Measurements from ENCODE around the gene CCDC149. TPM values are rescaled to one million over a fixed set of nuclear protein-coding genes. Genes with fewer than 3 reads are reported as not detected.

Gene CCDC149
- total and polyA plus RNA-seq, 5 donors from 2014 or later: not detected

DNA sequence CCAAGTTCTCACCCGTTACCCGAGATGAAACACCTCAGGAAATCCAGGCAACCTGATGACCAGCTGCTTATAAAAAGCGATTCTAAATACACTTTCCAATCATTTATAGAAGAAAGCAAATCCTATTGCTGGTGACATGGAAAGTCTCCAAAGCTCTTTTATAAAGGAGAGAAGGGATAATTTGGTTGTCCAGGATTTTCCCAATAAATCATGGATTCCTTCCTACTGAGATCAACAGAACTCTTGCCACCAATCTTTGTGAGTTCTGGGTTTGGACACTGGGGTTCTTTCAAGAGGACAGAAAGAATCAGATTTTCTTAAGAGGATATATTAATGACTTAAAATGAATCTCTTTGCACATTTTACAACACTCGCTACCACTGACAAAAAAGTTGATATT lies 142.2 kb downstream of the CCDC149 start:
- no peak overlapping the region for H3K27ac Mint-ChIP-seq
- Histone ChIP-seq H3K36me3 (ENCODE audit: control insufficient read depth, insufficient read depth, low read length) (no peaks in the 10 kb centered on the region), H3K4me3 (ENCODE audit: low read depth, low read length) (no peak overlapping the region), H3K27ac (ENCODE audit: insufficient read depth, low read length, poor library complexity, severe bottlenecking) (no peak overlapping the region), H3K27me3 (ENCODE audit: control insufficient read depth, insufficient read depth, low read length) (no peaks in the 10 kb centered on the region), H3K4me1 (ENCODE audit: control insufficient read depth, insufficient read depth, low read length, poor library complexity, severe bottlenecking) (no peaks in the 10 kb centered on the region), H3K9me3 (ENCODE audit: control insufficient read depth in 2 of 2, low read length in 2 of 2) (no peaks in the 10 kb centered on the region)
- H3K4me1 Mint-ChIP-seq: peaks cover 0 to 4% (median 0%) of the 10 kb centered on the region in 4 donors
- H3K36me3 Mint-ChIP-seq: no peaks in the 10 kb centered on the region
- DNase-seq: no peak
- no peak overlapping the region for H3K4me3 Mint-ChIP-seq
- H3K9me3 Mint-ChIP-seq: peaks cover 0 to 4% (median 3%) of the 10 kb centered on the region in 7 donors
- no peak for ATAC-seq (ENCODE audit: low read depth in 2 of 2)
- no peaks in the 10 kb centered on the region for H3K27me3 Mint-ChIP-seq

DNA sequence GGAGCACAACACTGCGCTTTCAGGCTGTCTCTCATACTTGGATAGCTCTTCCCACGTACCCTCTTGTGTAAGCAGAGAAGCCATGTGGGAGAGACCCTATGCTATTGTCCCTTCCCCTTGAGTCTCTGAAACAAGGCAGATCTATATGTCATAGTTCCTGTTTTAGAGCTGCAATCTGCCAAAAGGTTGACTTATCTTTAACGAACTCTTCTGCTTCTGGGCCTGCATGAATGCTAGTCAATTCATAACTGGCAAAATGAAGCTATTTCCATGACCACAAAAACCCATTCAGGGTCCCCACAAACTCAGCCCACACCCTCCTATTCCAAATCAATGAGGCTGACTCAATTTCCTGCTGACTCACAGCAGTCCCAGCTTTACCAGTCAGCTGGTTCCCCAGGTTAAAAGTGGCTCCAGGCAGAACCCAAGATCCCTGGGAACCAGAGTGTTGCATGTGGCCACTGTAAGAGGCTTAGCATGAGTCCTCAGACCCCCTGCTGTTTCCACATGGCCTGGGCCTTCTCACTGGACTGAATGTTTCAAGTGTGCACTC lies 142.7 kb downstream of the CCDC149 start:
- Mint-ChIP-seq H3K36me3 (no peaks in the 10 kb centered on the region), H3K27ac (no peak overlapping the region), H3K4me3 (no peak overlapping the region), H3K9me3 (peaks cover 0 to 4% (median 2%) of the 10 kb centered on the region in 7 donors), H3K27me3 (no peaks in the 10 kb centered on the region), H3K4me1 (peaks cover 0 to 4% (median 0%) of the 10 kb centered on the region in 4 donors)
- Histone ChIP-seq H3K36me3 (ENCODE audit: control insufficient read depth, insufficient read depth, low read length) (no peaks in the 10 kb centered on the region), H3K4me1 (ENCODE audit: control insufficient read depth, insufficient read depth, low read length, poor library complexity, severe bottlenecking) (no peaks in the 10 kb centered on the region), H3K4me3 (ENCODE audit: low read depth, low read length) (no peak overlapping the region), H3K27ac (ENCODE audit: insufficient read depth, low read length, poor library complexity, severe bottlenecking) (no peak overlapping the region), H3K27me3 (ENCODE audit: control insufficient read depth, insufficient read depth, low read length) (no peaks in the 10 kb centered on the region), H3K9me3 (ENCODE audit: control insufficient read depth in 2 of 2, low read length in 2 of 2) (no peaks in the 10 kb centered on the region)
- no peak for ATAC-seq (ENCODE audit: low read depth in 2 of 2)
- DNase-seq: no peak

GRCh38 chr4:24769571-24769970 lies 143.3 kb downstream of the CCDC149 start:
- Histone ChIP-seq H3K27me3 (ENCODE audit: control insufficient read depth, insufficient read depth, low read length) (no peaks in the 10 kb centered on the region), H3K9me3 (ENCODE audit: control insufficient read depth in 2 of 2, low read length in 2 of 2) (no peaks in the 10 kb centered on the region), H3K4me1 (ENCODE audit: control insufficient read depth, insufficient read depth, low read length, poor library complexity, severe bottlenecking) (no peaks in the 10 kb centered on the region), H3K27ac (ENCODE audit: insufficient read depth, low read length, poor library complexity, severe bottlenecking) (no peak overlapping the region), H3K4me3 (ENCODE audit: low read depth, low read length) (no peak overlapping the region), H3K36me3 (ENCODE audit: control insufficient read depth, insufficient read depth, low read length) (no peaks in the 10 kb centered on the region)
- DNase-seq (no peak), ATAC-seq (ENCODE audit: low read depth in 2 of 2) (no peak)
- Mint-ChIP-seq H3K27me3 (no peaks in the 10 kb centered on the region), H3K4me3 (no peak overlapping the region), H3K36me3 (no peaks in the 10 kb centered on the region), H3K27ac (no peak overlapping the region), H3K9me3 (peaks cover 0 to 4% (median 2%) of the 10 kb centered on the region in 7 donors), H3K4me1 (peaks cover 0 to 4% (median 0%) of the 10 kb centered on the region in 4 donors)

DNA sequence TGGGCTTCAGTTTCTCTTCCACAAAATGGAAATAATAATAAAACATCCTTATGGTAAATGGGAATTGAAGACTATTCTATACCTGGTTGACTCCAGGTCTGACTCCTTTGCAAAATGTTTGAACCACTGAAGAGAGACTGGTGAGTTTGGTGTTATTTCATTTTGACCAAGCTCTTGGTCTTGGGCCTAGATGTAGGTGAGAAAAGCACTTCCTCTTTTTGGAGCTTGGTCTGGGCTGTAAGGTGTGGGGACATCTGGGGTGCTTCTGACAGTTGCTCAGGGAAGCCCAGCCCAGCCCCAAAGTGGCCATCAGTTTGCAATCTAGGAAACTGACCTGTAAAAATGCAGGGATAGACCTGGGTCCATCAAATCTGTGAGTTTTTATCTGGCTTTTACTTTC lies 144.2 kb downstream of the CCDC149 start:
- H3K36me3 Mint-ChIP-seq: no peaks in the 10 kb centered on the region
- H3K27ac ChIP-seq (ENCODE audit: insufficient read depth, low read length, poor library complexity, severe bottlenecking): no peak overlapping the region
- no peaks in the 10 kb centered on the region for H3K27me3 ChIP-seq (ENCODE audit: control insufficient read depth, insufficient read depth, low read length)
- H3K36me3 ChIP-seq (ENCODE audit: control insufficient read depth, insufficient read depth, low read length): no peaks in the 10 kb centered on the region
- H3K9me3 ChIP-seq (ENCODE audit: control insufficient read depth in 2 of 2, low read length in 2 of 2): no peaks in the 10 kb centered on the region
- H3K4me1 Mint-ChIP-seq: peaks cover 0 to 4% (median 0%) of the 10 kb centered on the region in 4 donors
- DNase-seq (no peak), ATAC-seq (ENCODE audit: low read depth in 2 of 2) (no peak)
- no peaks in the 10 kb centered on the region for H3K27me3 Mint-ChIP-seq
- H3K9me3 Mint-ChIP-seq: peaks cover 0 to 4% (median 2%) of the 10 kb centered on the region in 7 donors
- no peak overlapping the region for H3K27ac Mint-ChIP-seq
- no peak overlapping the region for H3K4me3 ChIP-seq (ENCODE audit: low read depth, low read length)
- no peaks in the 10 kb centered on the region for H3K4me1 ChIP-seq (ENCODE audit: control insufficient read depth, insufficient read depth, low read length, poor library complexity, severe bottlenecking)
- no peak overlapping the region for H3K4me3 Mint-ChIP-seq

GRCh38 chr4:24768006-24768405 lies 144.8 kb downstream of the CCDC149 start:
- Mint-ChIP-seq H3K27ac (no peak overlapping the region), H3K4me1 (peaks cover 0 to 4% (median 0%) of the 10 kb centered on the region in 4 donors), H3K4me3 (no peak overlapping the region), H3K27me3 (no peaks in the 10 kb centered on the region), H3K36me3 (no peaks in the 10 kb centered on the region), H3K9me3 (peaks cover 0 to 4% (median 2%) of the 10 kb centered on the region in 7 donors)
- ATAC-seq (ENCODE audit: low read depth in 2 of 2) (no peak), DNase-seq (no peak)
- H3K9me3 ChIP-seq (ENCODE audit: control insufficient read depth in 2 of 2, low read length in 2 of 2): no peaks in the 10 kb centered on the region
- H3K4me3 ChIP-seq (ENCODE audit: low read depth, low read length): no peak overlapping the region
- H3K4me1 ChIP-seq (ENCODE audit: control insufficient read depth, insufficient read depth, low read length, poor library complexity, severe bottlenecking): no peaks in the 10 kb centered on the region
- no peak overlapping the region for H3K27ac ChIP-seq (ENCODE audit: insufficient read depth, low read length, poor library complexity, severe bottlenecking)
- no peaks in the 10 kb centered on the region for H3K36me3 ChIP-seq (ENCODE audit: control insufficient read depth, insufficient read depth, low read length)
- no peaks in the 10 kb centered on the region for H3K27me3 ChIP-seq (ENCODE audit: control insufficient read depth, insufficient read depth, low read length)

GRCh38 chr4:24765376-24765988 lies 147.4 kb downstream of the CCDC149 start:
- H3K9me3 ChIP-seq (ENCODE audit: control insufficient read depth in 2 of 2, low read length in 2 of 2): no peaks in the 10 kb centered on the region
- DNase-seq (no peak), ATAC-seq (ENCODE audit: low read depth in 2 of 2) (no peak)
- Mint-ChIP-seq H3K36me3 (no peaks in the 10 kb centered on the region), H3K4me1 (peaks cover 0 to 4% (median 0%) of the 10 kb centered on the region in 4 donors), H3K27me3 (peaks cover 5% of the 10 kb centered on the region), H3K4me3 (no peak overlapping the region), H3K27ac (no peak overlapping the region), H3K9me3 (peaks cover 0 to 3% (median 1%) of the 10 kb centered on the region in 7 donors)
- H3K4me3 ChIP-seq (ENCODE audit: low read depth, low read length): no peak overlapping the region
- H3K27me3 ChIP-seq (ENCODE audit: control insufficient read depth, insufficient read depth, low read length): no peaks in the 10 kb centered on the region
- H3K36me3 ChIP-seq (ENCODE audit: control insufficient read depth, insufficient read depth, low read length): no peaks in the 10 kb centered on the region
- H3K27ac ChIP-seq (ENCODE audit: insufficient read depth, low read length, poor library complexity, severe bottlenecking): no peak overlapping the region
- no peaks in the 10 kb centered on the region for H3K4me1 ChIP-seq (ENCODE audit: control insufficient read depth, insufficient read depth, low read length, poor library complexity, severe bottlenecking)

GRCh38 chr4:24764345-24764744 lies 148.5 kb downstream of the CCDC149 start:
- no peak overlapping the region for H3K27ac Mint-ChIP-seq
- peaks cover 0 to 7% (median 2%) of the 10 kb centered on the region in 7 donors for H3K9me3 Mint-ChIP-seq
- H3K27me3 Mint-ChIP-seq: peaks cover 5% of the 10 kb centered on the region
- ATAC-seq (ENCODE audit: low read depth in 2 of 2): no peak
- no peaks in the 10 kb centered on the region for H3K36me3 Mint-ChIP-seq
- no peak overlapping the region for H3K4me3 Mint-ChIP-seq
- Histone ChIP-seq H3K36me3 (ENCODE audit: control insufficient read depth, insufficient read depth, low read length) (no peaks in the 10 kb centered on the region), H3K27me3 (ENCODE audit: control insufficient read depth, insufficient read depth, low read length) (no peaks in the 10 kb centered on the region), H3K4me3 (ENCODE audit: low read depth, low read length) (no peak overlapping the region), H3K4me1 (ENCODE audit: control insufficient read depth, insufficient read depth, low read length, poor library complexity, severe bottlenecking) (no peaks in the 10 kb centered on the region), H3K27ac (ENCODE audit: insufficient read depth, low read length, poor library complexity, severe bottlenecking) (no peak overlapping the region), H3K9me3 (ENCODE audit: control insufficient read depth in 2 of 2, low read length in 2 of 2) (no peaks in the 10 kb centered on the region)
- peaks cover 0 to 4% (median 0%) of the 10 kb centered on the region in 4 donors for H3K4me1 Mint-ChIP-seq
- no peak for DNase-seq
